Measurements from ENCODE around the gene TTLL9.

DNA sequence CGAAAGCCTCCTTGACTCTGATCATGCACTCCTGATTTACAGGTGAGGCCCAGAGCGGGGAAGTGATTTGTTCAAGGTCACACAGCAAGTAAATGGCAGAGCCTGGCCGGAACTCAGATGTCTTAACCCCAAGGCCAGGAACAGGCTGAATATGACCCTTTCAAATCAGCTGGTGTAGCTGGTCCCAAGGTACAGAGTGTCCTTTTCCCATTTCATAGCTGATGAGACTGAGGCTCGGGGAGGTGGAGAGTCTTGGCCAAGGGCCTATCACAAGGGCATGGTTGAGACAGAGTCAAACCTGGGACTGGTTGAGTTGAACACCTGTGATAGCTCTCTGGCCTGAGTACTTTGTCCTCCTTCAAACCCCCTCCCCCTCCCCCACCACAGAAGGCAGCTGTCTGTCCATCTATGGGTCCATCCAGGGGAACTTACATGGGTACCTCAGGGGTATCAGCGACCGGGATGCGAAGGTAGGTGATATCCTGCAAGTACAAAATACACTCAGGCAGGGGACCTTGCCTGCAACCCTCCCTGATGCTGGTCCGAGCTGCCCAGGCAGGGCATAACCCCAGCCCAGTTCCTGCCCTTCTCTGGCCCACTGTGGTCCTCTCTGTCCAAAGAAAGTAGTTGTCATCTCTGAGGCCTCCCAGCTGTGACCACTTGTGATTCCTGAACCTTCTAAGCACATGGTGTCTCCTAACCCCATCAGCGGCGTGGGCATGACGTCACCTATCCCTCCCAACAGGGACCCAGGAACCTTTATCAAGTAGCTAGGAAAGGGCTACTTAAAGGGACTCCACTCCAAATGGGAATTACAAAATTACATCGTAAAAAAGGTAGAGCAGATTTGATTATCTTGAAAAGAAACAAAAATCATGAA lies 5.7 kb upstream of the TTLL9 start:
- TF ChIP-seq, protein P1, sequence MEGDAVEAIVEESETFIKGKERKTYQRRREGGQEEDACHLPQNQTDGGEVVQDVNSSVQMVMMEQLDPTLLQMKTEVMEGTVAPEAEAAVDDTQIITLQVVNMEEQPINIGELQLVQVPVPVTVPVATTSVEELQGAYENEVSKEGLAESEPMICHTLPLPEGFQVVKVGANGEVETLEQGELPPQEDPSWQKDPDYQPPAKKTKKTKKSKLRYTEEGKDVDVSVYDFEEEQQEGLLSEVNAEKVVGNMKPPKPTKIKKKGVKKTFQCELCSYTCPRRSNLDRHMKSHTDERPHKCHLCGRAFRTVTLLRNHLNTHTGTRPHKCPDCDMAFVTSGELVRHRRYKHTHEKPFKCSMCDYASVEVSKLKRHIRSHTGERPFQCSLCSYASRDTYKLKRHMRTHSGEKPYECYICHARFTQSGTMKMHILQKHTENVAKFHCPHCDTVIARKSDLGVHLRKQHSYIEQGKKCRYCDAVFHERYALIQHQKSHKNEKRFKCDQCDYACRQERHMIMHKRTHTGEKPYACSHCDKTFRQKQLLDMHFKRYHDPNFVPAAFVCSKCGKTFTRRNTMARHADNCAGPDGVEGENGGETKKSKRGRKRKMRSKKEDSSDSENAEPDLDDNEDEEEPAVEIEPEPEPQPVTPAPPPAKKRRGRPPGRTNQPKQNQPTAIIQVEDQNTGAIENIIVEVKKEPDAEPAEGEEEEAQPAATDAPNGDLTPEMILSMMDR (IDR thresholded peaks at IDR 0.05): no peak
- no peak for TF ChIP-seq POLR2A (IDR thresholded peaks at IDR 0.05)

Measured in thyroid gland (tissue), 4 donors.